Superior temporal gyrus (tissue), 1 donor: ENCODE measurements around the gene RRM1.

Experiments
- DNase-seq: peaks from one replicate; pipeline ENCODE4 v3.0.0-alpha.2; 2016; ENCODE audit errors: extremely low spot score

Gene RRM1

DNA sequence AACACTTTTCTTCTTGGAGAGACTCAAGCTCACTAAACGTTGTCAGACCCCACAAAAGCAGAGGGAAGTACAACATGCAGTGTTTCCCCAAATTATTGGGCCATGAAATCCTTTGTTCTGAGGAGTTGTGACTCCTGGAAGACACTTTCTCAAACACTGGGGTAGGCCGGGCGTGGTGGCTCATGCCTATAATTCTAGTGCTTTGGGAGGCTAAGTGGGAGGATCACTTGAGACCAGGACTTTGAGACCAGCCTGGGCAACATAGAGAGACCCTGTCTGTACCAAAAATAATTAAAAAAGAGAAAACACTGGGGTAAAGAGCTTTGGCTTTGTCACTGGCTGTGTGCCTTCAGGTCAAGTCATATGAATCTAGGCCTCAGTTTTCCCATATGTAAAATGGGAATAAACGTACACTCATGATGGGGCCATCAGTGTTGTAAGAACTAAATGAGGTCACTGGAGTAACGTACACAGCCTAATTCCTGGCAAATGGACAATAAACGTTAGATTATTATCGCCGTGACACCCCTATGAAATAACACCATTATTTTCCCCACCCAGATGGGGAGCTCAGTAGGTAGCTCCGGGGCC lies 92.0 kb downstream of the RRM1 start:
- no peak for DNase-seq

DNA sequence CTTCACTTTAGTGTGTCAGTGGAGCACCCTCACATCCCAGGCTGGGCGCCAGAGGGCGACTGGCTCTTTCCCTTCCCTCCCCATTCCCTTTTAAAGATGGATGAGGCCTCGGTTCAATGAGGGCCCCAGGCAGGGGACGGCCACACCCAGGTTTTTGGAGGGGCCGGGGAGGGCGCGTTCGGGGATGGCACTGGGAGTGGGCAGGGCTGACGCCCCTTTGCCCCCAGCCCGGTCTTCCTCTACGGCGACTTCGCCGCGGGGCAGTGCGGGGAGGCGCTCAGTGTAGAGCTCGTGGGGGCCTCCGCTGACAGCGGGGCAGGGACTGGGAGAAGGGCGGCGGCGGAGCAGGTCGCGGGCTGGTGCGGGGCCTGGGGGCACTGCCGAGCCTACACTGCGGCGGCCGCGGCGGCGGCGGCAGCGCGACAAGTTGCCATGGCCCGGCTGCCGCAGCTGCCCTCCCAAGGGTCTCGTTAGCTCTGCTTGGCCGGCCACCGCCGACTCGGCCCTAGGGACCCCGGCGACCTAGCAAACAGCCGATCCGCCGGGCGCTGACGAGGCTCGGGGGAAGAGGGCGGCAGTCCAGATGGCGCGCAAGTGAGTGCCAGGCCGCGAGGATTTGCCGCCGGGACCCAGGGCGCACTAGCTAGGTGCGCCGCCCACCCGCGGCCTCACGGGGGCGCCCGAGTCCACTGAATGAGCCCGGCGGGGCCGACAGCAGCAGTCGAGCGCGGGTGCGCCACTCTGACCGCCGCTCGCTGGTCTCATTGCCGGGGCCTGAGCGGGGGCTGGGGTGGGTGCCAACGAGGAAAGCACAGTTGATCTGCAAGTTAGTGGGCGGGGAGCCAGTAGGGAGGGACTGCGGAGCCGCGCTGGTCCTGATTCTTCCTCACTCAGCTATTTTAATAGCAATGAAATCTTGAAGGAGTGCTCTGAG lies 92.7 kb downstream of the RRM1 start:
- DNase-seq, result peak; percentile 83
